ENCODE measurements around the gene IL17RD.
A peak's percentile ranks its signal among the peaks of the same experiment; 100 is the strongest.
"Not testable (repeated sequence)": the region's sequence is repeated elsewhere in the genome, so short reads cannot be mapped to it uniquely, and the experiment has no call there.

IL17RD gene

GRCh38 chr3:57085211-57085610 is 79.9 kb downstream of the IL17RD start:
- TF ChIP-seq POLR2A (IDR thresholded peaks at IDR 0.05; ENCODE audit: low read length) (no peak), GATA1 (IDR thresholded peaks at IDR 0.05; ENCODE audit: low read depth, low read length) (no peak)
- no peak for DNase-seq

GRCh38 chr3:57083266-57083995 is 81.7 kb downstream of the IL17RD start:
- not testable (repeated sequence) for DNase-seq

GRCh38 chr3:57082481-57082880 is 82.7 kb downstream of the IL17RD start:
- DNase-seq = no peak
- no peak for TF ChIP-seq POLR2A (IDR thresholded peaks at IDR 0.05; ENCODE audit: low read length)
- no peak for TF ChIP-seq GATA1 (IDR thresholded peaks at IDR 0.05; ENCODE audit: low read depth, low read length)

- DNase-seq = no peak
- no peak for TF ChIP-seq GATA1 (IDR thresholded peaks at IDR 0.05; ENCODE audit: low read depth, low read length)
- TF ChIP-seq POLR2A (IDR thresholded peaks at IDR 0.05; ENCODE audit: low read length) = no peak
Observed at GRCh38 chr3:57081173-57081572, 84.0 kb downstream of the IL17RD start.

GRCh38 chr3:57080171-57080570 is 85.0 kb downstream of the IL17RD start:
- DNase-seq = no peak
- TF ChIP-seq GATA1 (IDR thresholded peaks at IDR 0.05; ENCODE audit: low read depth, low read length) (no peak), POLR2A (IDR thresholded peaks at IDR 0.05; ENCODE audit: low read length) (no peak)

- no peak for DNase-seq
- TF ChIP-seq POLR2A (IDR thresholded peaks at IDR 0.05; ENCODE audit: low read length) = no peak
- no peak for TF ChIP-seq GATA1 (IDR thresholded peaks at IDR 0.05; ENCODE audit: low read depth, low read length)
Observed at GRCh38 chr3:57079474-57079831, 85.7 kb downstream of the IL17RD start.

- no peak for TF ChIP-seq GATA1 (IDR thresholded peaks at IDR 0.05; ENCODE audit: low read depth, low read length)
- TF ChIP-seq POLR2A (IDR thresholded peaks at IDR 0.05; ENCODE audit: low read length) = no peak
- DNase-seq = peak in 1 of 2 experiments; percentile 7
Observed at GRCh38 chr3:57078635-57079473, 86.3 kb downstream of the IL17RD start.

- peak; percentile 5 to 16 for DNase-seq
- TF ChIP-seq GATA1 (IDR thresholded peaks at IDR 0.05; ENCODE audit: low read depth, low read length) (no peak), POLR2A (IDR thresholded peaks at IDR 0.05; ENCODE audit: low read length) (no peak)
Observed at GRCh38 chr3:57078344-57078634, 86.9 kb downstream of the IL17RD start.

- no peak for TF ChIP-seq POLR2A (IDR thresholded peaks at IDR 0.05; ENCODE audit: low read length)
- TF ChIP-seq GATA1 (IDR thresholded peaks at IDR 0.05; ENCODE audit: low read depth, low read length) = no peak
- DNase-seq = no peak
Observed at GRCh38 chr3:57077630-57078343, 87.4 kb downstream of the IL17RD start.

GRCh38 chr3:57076422-57076951 is 88.7 kb downstream of the IL17RD start:
- DNase-seq = no peak
- TF ChIP-seq GATA1 (IDR thresholded peaks at IDR 0.05; ENCODE audit: low read depth, low read length) = no peak
- no peak for TF ChIP-seq POLR2A (IDR thresholded peaks at IDR 0.05; ENCODE audit: low read length)

GRCh38 chr3:57074135-57074534 is 91.0 kb downstream of the IL17RD start:
- TF ChIP-seq POLR2A (IDR thresholded peaks at IDR 0.05; ENCODE audit: low read length) = no peak
- TF ChIP-seq GATA1 (IDR thresholded peaks at IDR 0.05; ENCODE audit: low read depth, low read length) = no peak
- no peak for DNase-seq

GRCh38 chr3:57073628-57074027 is 91.5 kb downstream of the IL17RD start:
- DNase-seq = no peak
- no peak for TF ChIP-seq GATA1 (IDR thresholded peaks at IDR 0.05; ENCODE audit: low read depth, low read length)
- TF ChIP-seq POLR2A (IDR thresholded peaks at IDR 0.05; ENCODE audit: low read length) = no peak

GRCh38 chr3:57069503-57069902 is 95.7 kb downstream of the IL17RD start:
- DNase-seq = no peak
- TF ChIP-seq POLR2A (IDR thresholded peaks at IDR 0.05; ENCODE audit: low read length) = no peak
- no peak for TF ChIP-seq GATA1 (IDR thresholded peaks at IDR 0.05; ENCODE audit: low read depth, low read length)

- TF ChIP-seq GATA1 (IDR thresholded peaks at IDR 0.05; ENCODE audit: low read depth, low read length) (no peak), POLR2A (IDR thresholded peaks at IDR 0.05; ENCODE audit: low read length) (no peak)
- DNase-seq = peak in 1 of 2 experiments; percentile 3
Observed at GRCh38 chr3:57068437-57069089, 96.6 kb downstream of the IL17RD start.

All from erythroblast (primary cell).